HG02623 (cell line): ENCODE data around the gene ZNF547.

Experiments
- ATAC-seq: cut with Tn5 transposase; IDR thresholded peaks from one replicate; pipeline ENCODE4 v1.9.1; 2021; ENCODE audit warnings: moderate library complexity; ENCODE audit not compliant: unreplicated experiment

The ZNF547 gene

GRCh38 chr19:57362997-57363687 lies at the start of gene ZNF547, which contains the start of gene TRAPPC2B:
Gene ZNF547 (plus strand): TSS chr19:57363551. CDS start chr19:57368556, 5,005 bp downstream.
Gene TRAPPC2B (plus strand): TSS chr19:57363551. CDS start chr19:57364834, 1,283 bp downstream.
- peak; percentile 94 for ATAC-seq

GRCh38 chr19:57314146-57314545 lies 49.2 kb upstream of the ZNF547 start:
- no peak for ATAC-seq

- no peak for ATAC-seq
Measured at GRCh38 chr19:57317503-57317902, 45.8 kb upstream of the ZNF547 start.

- ATAC-seq, result no peak
Measured at GRCh38 chr19:57319869-57320179, 43.5 kb upstream of the ZNF547 start.

- peak; percentile 97 for ATAC-seq
Measured at GRCh38 chr19:57320180-57321084, 42.9 kb upstream of the ZNF547 start, which contains the start of gene ZNF543. Gene ZNF543 (plus strand): TSS chr19:57320472. CDS start chr19:57320854, 382 bp downstream.

GRCh38 chr19:57321116-57321515 lies 42.2 kb upstream of the ZNF547 start:
- ATAC-seq, result no peak

GRCh38 chr19:57321751-57322150 lies 41.6 kb upstream of the ZNF547 start:
- no peak for ATAC-seq

GRCh38 chr19:57324992-57325391 lies 38.4 kb upstream of the ZNF547 start:
- ATAC-seq, result no peak

GRCh38 chr19:57327993-57328392 lies 35.4 kb upstream of the ZNF547 start:
- ATAC-seq, result no peak

GRCh38 chr19:57334191-57334590 lies 29.2 kb upstream of the ZNF547 start:
- ATAC-seq, result no peak

GRCh38 chr19:57338877-57339276 lies 24.5 kb upstream of the ZNF547 start:
- ATAC-seq, result no peak

- ATAC-seq, result no peak
Measured at GRCh38 chr19:57342582-57342981, 20.8 kb upstream of the ZNF547 start.

- ATAC-seq, result no peak
Measured at GRCh38 chr19:57348136-57348535, 15.2 kb upstream of the ZNF547 start.

- ATAC-seq, result peak; percentile 87
Measured at GRCh38 chr19:57350877-57351805, 12.2 kb upstream of the ZNF547 start, which contains the start of gene ZNF304. Gene ZNF304 (plus strand): TSS chr19:57351271. CDS start chr19:57351665, 394 bp downstream.

GRCh38 chr19:57351867-57352266 lies 11.5 kb upstream of the ZNF547 start:
- no peak for ATAC-seq

- no peak for ATAC-seq
Measured at GRCh38 chr19:57355916-57356315, 7.4 kb upstream of the ZNF547 start.

- ATAC-seq, result no peak
Measured at GRCh38 chr19:57357406-57357805, 5.9 kb upstream of the ZNF547 start.

GRCh38 chr19:57359300-57359699 lies 4.1 kb upstream of the ZNF547 start:
- ATAC-seq, result no peak

GRCh38 chr19:57362419-57362818 lies 932 bp upstream of the ZNF547 start:
- ATAC-seq, result no peak

- no peak for ATAC-seq
Measured at GRCh38 chr19:57363688-57364181, 384 bp downstream of the ZNF547 start.

- ATAC-seq, result no peak
Measured at GRCh38 chr19:57366776-57367175, 3.4 kb downstream of the ZNF547 start.
